Caco-2 (cell line): ENCODE measurements around the gene CDH20. TPM values are rescaled to one million over a fixed set of nuclear protein-coding genes. Genes with fewer than 3 reads are reported as not detected.

Experiments
- BruUV-seq: library from RNA; stranded (reverse); fragments of 400-500 nt; replicated peaks from 2 replicates; lab custom pipeline; 2021; lab: Mats Ljungman, UMichigan
- CTCF ChIA-PET: fragments of 300-600 bp; sonication (Branson Sonifier 250); formaldehyde crosslinking; loops from one replicate; lab custom pipeline; 2022; ENCODE audit warnings: antibody characterized with exemption; lab: Charles Lee
- POLR2A ChIA-PET: fragments of 300-600 bp; sonication (Branson Sonifier 250); formaldehyde crosslinking; loops from one replicate; lab custom pipeline; 2022; ENCODE audit warnings: antibody characterized with exemption; lab: Charles Lee
- DNase-seq, 2 experiments: peaks; one replicate each; pipeline versions ENCODE4 v3.0.0 to v3.0.0-alpha.2; 2020 to 2022
- H3K27me3 ChIP-seq: replicated peaks from 2 replicates; pipeline ENCODE4 v1.6.0; 2011; ENCODE audit warnings: low read length; ENCODE audit not compliant: control insufficient read depth, insufficient read depth
- H3K36me3 ChIP-seq: 2 replicates; pipeline ENCODE4 v1.5.1; 2011; ENCODE audit warnings: low read length; ENCODE audit not compliant: control insufficient read depth, insufficient read depth
- H3K4me1 ChIP-seq: fragments of 250-450 bp; sonication (Bioruptor Pico); 2 replicates; pipeline ENCODE4 v1.5.1; 2020; ENCODE audit warnings: mild to moderate bottlenecking
- H3K4me3 ChIP-seq: 2 replicates; pipeline ENCODE4 v1.5.1; 2011; ENCODE audit warnings: low read depth, mild to moderate bottlenecking, control low read depth, low read length
- H3K9me3 ChIP-seq: fragments of 250-450 bp; sonication (Bioruptor Pico); 2 replicates; pipeline ENCODE4 v1.5.1; 2020; ENCODE audit warnings: mild to moderate bottlenecking, moderate library complexity
- H3K27ac Mint-ChIP-seq: one replicate; pipeline ENCODE4 v1.8.0; 2022; ENCODE audit warnings: mixed read lengths; ENCODE audit not compliant: unreplicated experiment
- H3K27me3 Mint-ChIP-seq: one replicate; pipeline ENCODE4 v1.8.0; 2022; ENCODE audit warnings: mixed read lengths; ENCODE audit not compliant: insufficient read depth, unreplicated experiment
- H3K36me3 Mint-ChIP-seq: one replicate; pipeline ENCODE4 v1.8.0; 2022; ENCODE audit warnings: mild to moderate bottlenecking, mixed read lengths; ENCODE audit not compliant: insufficient read depth, unreplicated experiment
- H3K4me1 Mint-ChIP-seq: one replicate; pipeline ENCODE4 v1.8.0; 2022; ENCODE audit warnings: low read depth, mixed read lengths; ENCODE audit not compliant: unreplicated experiment
- H3K4me3 Mint-ChIP-seq: one replicate; pipeline ENCODE4 v1.8.0; 2022; ENCODE audit warnings: mild to moderate bottlenecking, moderate library complexity, mixed read lengths; ENCODE audit not compliant: unreplicated experiment
- H3K9me3 Mint-ChIP-seq: one replicate; pipeline ENCODE4 v1.8.0; 2022; ENCODE audit warnings: mixed read lengths; ENCODE audit not compliant: unreplicated experiment
- CTCF ChIP-seq, 2 experiments: fragments of 200-600 bp in 1 of 2; IDR thresholded peaks; 1 replicate in 1 of 2; 2 replicates in 1 of 2; pipeline versions ENCODE4 v1.5.1 to v1.8.0; 2011 to 2022; ENCODE audit warnings: antibody characterized with exemption in 1 of 2, control low read depth in 1 of 2, inconsistent platforms in 1 of 2, low read depth in 1 of 2, low read length in 1 of 2, mild to moderate bottlenecking in 1 of 2, moderate library complexity in 1 of 2; ENCODE audit not compliant: insufficient read depth in 1 of 2, severe bottlenecking in 1 of 2, unreplicated experiment in 1 of 2
- intact Hi-C: fragments of 100-400 bp; cut with micrococcal nuclease; formaldehyde crosslinking; loops from one replicate; pipeline ENCODE4 v1.10.0; 2022; ENCODE audit not compliant: unreplicated experiment
- total RNA-seq: library from RNA; stranded (reverse); gene quantifications from 2 replicates; pipeline ENCODE4 v1.2.3, GENCODE V29; 2022

The CDH20 gene
- total RNA-seq, 1 experiment from 2014 or later = not detected

GRCh38 chr18:61542596-61542995 is 209.4 kb downstream of the CDH20 start:
- Mint-ChIP-seq H3K4me3 (no peak overlapping the region), H3K36me3 (no peaks in the 10 kb centered on the region), H3K4me1 (no peaks in the 10 kb centered on the region), H3K9me3 (no peaks in the 10 kb centered on the region), H3K27ac (no peak overlapping the region), H3K27me3 (no peaks in the 10 kb centered on the region)
- ChIA-PET CTCF (no interaction called here), POLR2A (no interaction called here)
- no peak for DNase-seq
- Histone ChIP-seq H3K4me3 (no peak overlapping the region), H3K27me3 (no peaks in the 10 kb centered on the region), H3K4me1 (no peaks in the 10 kb centered on the region), H3K36me3 (no peaks in the 10 kb centered on the region), H3K9me3 (no peaks in the 10 kb centered on the region)
- no TSS peak for BruUV-seq
- intact Hi-C loops = no loop called here
- TF ChIP-seq CTCF (IDR thresholded peaks at IDR 0.05; ENCODE audit: insufficient read depth in 1 of 2, low read depth in 1 of 2, low read length in 1 of 2, severe bottlenecking in 1 of 2, unreplicated experiment in 1 of 2) = no peak

GRCh38 chr18:61543518-61543917 is 210.3 kb downstream of the CDH20 start:
- Mint-ChIP-seq H3K27ac (no peak overlapping the region), H3K36me3 (no peaks in the 10 kb centered on the region), H3K4me1 (no peaks in the 10 kb centered on the region), H3K9me3 (no peaks in the 10 kb centered on the region), H3K27me3 (no peaks in the 10 kb centered on the region), H3K4me3 (no peak overlapping the region)
- ChIA-PET CTCF (no interaction called here), POLR2A (no interaction called here)
- Histone ChIP-seq H3K36me3 (no peaks in the 10 kb centered on the region), H3K27me3 (no peaks in the 10 kb centered on the region), H3K9me3 (no peaks in the 10 kb centered on the region), H3K4me1 (no peaks in the 10 kb centered on the region), H3K4me3 (no peak overlapping the region)
- DNase-seq = no peak
- TF ChIP-seq CTCF (IDR thresholded peaks at IDR 0.05; ENCODE audit: insufficient read depth in 1 of 2, low read depth in 1 of 2, low read length in 1 of 2, severe bottlenecking in 1 of 2, unreplicated experiment in 1 of 2) = no peak
- BruUV-seq = no TSS peak
- intact Hi-C loops = no loop called here

- H3K4me3 ChIP-seq = no peak overlapping the region
- H3K27me3 Mint-ChIP-seq = no peaks in the 10 kb centered on the region
- no peaks in the 10 kb centered on the region for H3K27me3 ChIP-seq
- ChIA-PET POLR2A (no interaction called here), CTCF (no interaction called here)
- no peaks in the 10 kb centered on the region for H3K36me3 Mint-ChIP-seq
- TF ChIP-seq CTCF (IDR thresholded peaks at IDR 0.05; ENCODE audit: insufficient read depth in 1 of 2, low read depth in 1 of 2, low read length in 1 of 2, severe bottlenecking in 1 of 2, unreplicated experiment in 1 of 2) = no peak
- H3K27ac Mint-ChIP-seq = no peak overlapping the region
- H3K36me3 ChIP-seq = no peaks in the 10 kb centered on the region
- no TSS peak for BruUV-seq
- H3K9me3 ChIP-seq = no peaks in the 10 kb centered on the region
- intact Hi-C loops = no loop called here
- DNase-seq = no peak
- H3K4me1 Mint-ChIP-seq = no peaks in the 10 kb centered on the region
- no peaks in the 10 kb centered on the region for H3K4me1 ChIP-seq
- no peaks in the 10 kb centered on the region for H3K9me3 Mint-ChIP-seq
- H3K4me3 Mint-ChIP-seq = no peak overlapping the region
These were observed 210.9 kb downstream of the CDH20 start for GRCh38 chr18:61544178-61544577.
